ENCODE data around the gene AQP7.

Gene AQP7

DNA sequence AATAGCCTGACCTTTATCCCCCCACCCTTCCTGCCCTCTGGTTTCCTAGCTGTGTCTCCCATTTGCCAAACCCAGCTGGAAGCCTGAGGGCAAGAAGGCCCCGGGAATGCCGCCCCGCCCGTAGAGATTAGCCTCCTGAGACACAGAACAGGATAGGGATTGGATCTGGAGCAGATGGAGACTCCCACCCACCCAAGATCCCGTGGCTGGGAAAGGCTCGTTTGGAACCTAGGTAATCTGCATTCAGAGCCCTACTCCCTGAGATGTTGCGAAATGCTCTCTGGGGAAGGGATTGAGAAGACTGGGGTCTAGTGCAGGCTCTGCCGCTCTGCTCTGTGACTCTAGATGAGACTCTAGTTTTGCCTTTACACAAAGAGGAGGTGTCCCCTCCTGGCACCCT lies 34.1 kb upstream of the AQP7 start:
- Histone ChIP-seq H3K9ac (ENCODE audit: low read length) (no peak overlapping the region), H3K4me2 (ENCODE audit: low read depth, low read length, poor library complexity, severe bottlenecking) (no peak overlapping the region), H3K4me3 (ENCODE audit: insufficient read depth, low read length, poor library complexity, severe bottlenecking) (no peak overlapping the region), H2AFZ (ENCODE audit: low read depth, low read length, severe bottlenecking) (no peak overlapping the region), H3K27ac (ENCODE audit: low read depth, low read length) (no peak overlapping the region), H3K9me3 (ENCODE audit: insufficient read depth, low read length) (no peaks in the 10 kb centered on the region), H4K20me1 (ENCODE audit: low read depth, low read length) (no peaks in the 10 kb centered on the region), H3K36me3 (ENCODE audit: low read length) (no peaks in the 10 kb centered on the region), H3K79me2 (ENCODE audit: insufficient read depth, low read length) (no peaks in the 10 kb centered on the region), H3K27me3 (ENCODE audit: low read length) (no peaks in the 10 kb centered on the region), H3K9me2 (replicated peaks; ENCODE audit: insufficient read depth, low read length) (no peaks in the 10 kb centered on the region), H3F3A (ENCODE audit: insufficient read depth) (no peaks in the 10 kb centered on the region)
- TF ChIP-seq, protein P1, sequence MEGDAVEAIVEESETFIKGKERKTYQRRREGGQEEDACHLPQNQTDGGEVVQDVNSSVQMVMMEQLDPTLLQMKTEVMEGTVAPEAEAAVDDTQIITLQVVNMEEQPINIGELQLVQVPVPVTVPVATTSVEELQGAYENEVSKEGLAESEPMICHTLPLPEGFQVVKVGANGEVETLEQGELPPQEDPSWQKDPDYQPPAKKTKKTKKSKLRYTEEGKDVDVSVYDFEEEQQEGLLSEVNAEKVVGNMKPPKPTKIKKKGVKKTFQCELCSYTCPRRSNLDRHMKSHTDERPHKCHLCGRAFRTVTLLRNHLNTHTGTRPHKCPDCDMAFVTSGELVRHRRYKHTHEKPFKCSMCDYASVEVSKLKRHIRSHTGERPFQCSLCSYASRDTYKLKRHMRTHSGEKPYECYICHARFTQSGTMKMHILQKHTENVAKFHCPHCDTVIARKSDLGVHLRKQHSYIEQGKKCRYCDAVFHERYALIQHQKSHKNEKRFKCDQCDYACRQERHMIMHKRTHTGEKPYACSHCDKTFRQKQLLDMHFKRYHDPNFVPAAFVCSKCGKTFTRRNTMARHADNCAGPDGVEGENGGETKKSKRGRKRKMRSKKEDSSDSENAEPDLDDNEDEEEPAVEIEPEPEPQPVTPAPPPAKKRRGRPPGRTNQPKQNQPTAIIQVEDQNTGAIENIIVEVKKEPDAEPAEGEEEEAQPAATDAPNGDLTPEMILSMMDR (IDR thresholded peaks at IDR 0.05; ENCODE audit: insufficient read depth, low read length, poor library complexity, severe bottlenecking), result no peak
- TF ChIP-seq EZH2phosphoT487 (conservative IDR thresholded peaks at IDR 0.05; ENCODE audit: low read length), result no peak

- Histone ChIP-seq H4K20me1 (ENCODE audit: low read depth, low read length) (no peaks in the 10 kb centered on the region), H3K36me3 (ENCODE audit: low read length) (no peaks in the 10 kb centered on the region), H3K4me2 (ENCODE audit: low read depth, low read length, poor library complexity, severe bottlenecking) (no peak overlapping the region), H3K9me2 (replicated peaks; ENCODE audit: insufficient read depth, low read length) (no peaks in the 10 kb centered on the region), H3K4me3 (ENCODE audit: insufficient read depth, low read length, poor library complexity, severe bottlenecking) (no peak overlapping the region), H3K9me3 (ENCODE audit: insufficient read depth, low read length) (no peaks in the 10 kb centered on the region), H3K79me2 (ENCODE audit: insufficient read depth, low read length) (no peaks in the 10 kb centered on the region), H3K9ac (ENCODE audit: low read length) (no peak overlapping the region), H3K27ac (ENCODE audit: low read depth, low read length) (no peak overlapping the region), H3K27me3 (ENCODE audit: low read length) (no peaks in the 10 kb centered on the region), H3F3A (ENCODE audit: insufficient read depth) (no peaks in the 10 kb centered on the region), H2AFZ (ENCODE audit: low read depth, low read length, severe bottlenecking) (no peak overlapping the region)
- TF ChIP-seq EZH2phosphoT487 (conservative IDR thresholded peaks at IDR 0.05; ENCODE audit: low read length), result no peak
- TF ChIP-seq, protein P1 (IDR thresholded peaks at IDR 0.05; ENCODE audit: insufficient read depth, low read length, poor library complexity, severe bottlenecking), result no peak
These were observed 33.5 kb upstream of the AQP7 start for GRCh38 chr9:33435821-33436277.

DNA sequence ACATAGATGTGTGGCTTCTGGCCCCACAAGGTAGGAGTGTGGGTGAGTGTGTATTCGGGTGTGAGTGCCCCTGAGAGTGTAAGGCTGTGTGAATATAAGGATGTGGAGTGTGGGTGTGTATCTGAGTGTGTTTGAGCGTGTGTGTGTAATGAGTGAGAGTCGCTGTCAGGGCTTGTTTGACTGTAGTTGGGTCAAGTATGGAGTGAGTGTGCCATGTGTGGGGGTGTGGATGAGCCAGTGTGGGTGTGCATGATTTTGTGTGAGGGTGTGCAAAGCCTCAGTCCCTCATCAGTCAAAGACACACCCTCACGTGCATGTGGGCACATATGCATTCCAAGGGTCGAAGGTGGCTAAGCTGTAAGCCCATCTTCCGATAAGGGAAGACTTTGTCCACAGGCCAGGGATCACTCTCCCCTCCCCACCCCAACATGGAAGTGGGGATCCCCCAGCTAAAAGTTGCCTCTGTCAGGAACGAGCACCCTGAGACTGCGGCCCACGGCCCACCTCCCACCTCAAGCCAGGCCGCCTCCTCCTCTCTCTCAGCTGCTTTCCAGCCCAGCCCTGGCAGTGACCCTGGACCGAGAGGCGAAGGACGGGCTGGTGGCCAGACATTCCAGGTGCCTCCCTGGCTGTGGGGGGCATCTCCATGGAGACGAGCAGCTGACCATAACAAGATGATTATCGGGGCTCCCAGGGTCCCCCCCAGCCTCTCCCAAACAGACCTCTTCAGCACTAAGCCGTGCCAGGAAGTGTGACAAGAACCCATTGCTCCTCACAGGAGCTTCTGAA lies 32.1 kb upstream of the AQP7 start:
- no peak overlapping the region for H3K4me2 ChIP-seq (ENCODE audit: low read depth, low read length, poor library complexity, severe bottlenecking)
- H2AFZ ChIP-seq (ENCODE audit: low read depth, low read length, severe bottlenecking), result no peak overlapping the region
- no peak overlapping the region for H3K9ac ChIP-seq (ENCODE audit: low read length)
- no peaks in the 10 kb centered on the region for H3K79me2 ChIP-seq (ENCODE audit: insufficient read depth, low read length)
- no peak overlapping the region for H3K4me3 ChIP-seq (ENCODE audit: insufficient read depth, low read length, poor library complexity, severe bottlenecking)
- no peak overlapping the region for H3K27ac ChIP-seq (ENCODE audit: low read depth, low read length)
- TF ChIP-seq, protein P1 (IDR thresholded peaks at IDR 0.05; ENCODE audit: insufficient read depth, low read length, poor library complexity, severe bottlenecking), result no peak
- TF ChIP-seq EZH2phosphoT487 (conservative IDR thresholded peaks at IDR 0.05; ENCODE audit: low read length), result no peak
- H3K36me3 ChIP-seq (ENCODE audit: low read length), result no peaks in the 10 kb centered on the region
- no peaks in the 10 kb centered on the region for H3K9me2 ChIP-seq (replicated peaks; ENCODE audit: insufficient read depth, low read length)
- H3K9me3 ChIP-seq (ENCODE audit: insufficient read depth, low read length), result no peaks in the 10 kb centered on the region
- H4K20me1 ChIP-seq (ENCODE audit: low read depth, low read length), result no peaks in the 10 kb centered on the region
- no peaks in the 10 kb centered on the region for H3F3A ChIP-seq (ENCODE audit: insufficient read depth)
- H3K27me3 ChIP-seq (ENCODE audit: low read length), result no peaks in the 10 kb centered on the region

All from SU-DHL-6 (cell line).